GM12875 (cell line): ENCODE results near the gene MINDY4.

ENCODE experiments used
- H3K4me3 ChIP-seq: one replicate; pipeline ENCODE4 v1.5.1; 2011; ENCODE audit warnings: low read depth, low read length, control low read depth
- CTCF ChIP-seq: IDR thresholded peaks from 2 replicates; pipeline ENCODE4 v1.5.1; 2011; ENCODE audit warnings: low read depth, mild to moderate bottlenecking, control low read depth, inconsistent platforms, low read length, moderate library complexity, borderline replicate concordance; ENCODE audit not compliant: insufficient read depth

MINDY4 gene

GRCh38 chr7:30899630-30900029 is 128.4 kb downstream of the MINDY4 start:
- H3K4me3 ChIP-seq = no peak overlapping the region
- no peak for TF ChIP-seq CTCF

GRCh38 chr7:30900053-30900452 is 128.8 kb downstream of the MINDY4 start:
- H3K4me3 ChIP-seq = no peak overlapping the region
- TF ChIP-seq CTCF = no peak

- no peak overlapping the region for H3K4me3 ChIP-seq
- no peak for TF ChIP-seq CTCF
Observed at GRCh38 chr7:30900803-30901362, 129.7 kb downstream of the MINDY4 start.

- no peak overlapping the region for H3K4me3 ChIP-seq
- TF ChIP-seq CTCF = no peak
Observed at GRCh38 chr7:30901856-30902255, 130.6 kb downstream of the MINDY4 start.

GRCh38 chr7:30902466-30902865 is 131.2 kb downstream of the MINDY4 start:
- no peak for TF ChIP-seq CTCF
- no peak overlapping the region for H3K4me3 ChIP-seq

- no peak overlapping the region for H3K4me3 ChIP-seq
- TF ChIP-seq CTCF = no peak
Observed at GRCh38 chr7:30903146-30903545, 131.9 kb downstream of the MINDY4 start.

- no peak for TF ChIP-seq CTCF
Observed at GRCh38 chr7:30904561-30904960, 133.3 kb downstream of the MINDY4 start.

More at GRCh38 chr7:30904561-30904960, 133.3 kb downstream of the MINDY4 start:
- no peak overlapping the region for H3K4me3 ChIP-seq
